H1 (cell line): ENCODE results near the gene RAB32. TPM values are rescaled to one million over a fixed set of nuclear protein-coding genes. Genes with fewer than 3 reads are reported as not detected.

Experiments
- CTCF ChIA-PET: fragments of 300-600 bp; sonication (Branson Sonifier 250); formaldehyde crosslinking; loops from one replicate; lab custom pipeline; 2021; ENCODE audit not compliant: partially characterized antibody; lab: Charles Lee
- POLR2A ChIA-PET: fragments of 300-600 bp; sonication (Branson Sonifier 250); formaldehyde crosslinking; loops from one replicate; lab custom pipeline; 2021; ENCODE audit warnings: inconsistent platforms; ENCODE audit not compliant: partially characterized antibody; lab: Charles Lee
- DNase-seq, 2 experiments: peaks; one replicate each; pipeline versions ENCODE4 v3.0.0 to v3.0.0-alpha.2; 2010 to 2022; ENCODE audit warnings: low spot score in 2 of 2, low read depth in 1 of 2, mixed read lengths in 1 of 2
- FAIRE-seq: peaks from 2 replicates; lab custom pipeline; 2011; peaks lifted over from hg19 to GRCh38; lab: Jason Lieb, UNC
- H2AFZ ChIP-seq: 2 replicates; pipeline ENCODE4 v1.8.1; 2012; ENCODE audit warnings: low read length, inconsistent platforms
- H2AK5ac ChIP-seq: 2 replicates; pipeline ENCODE4 v1.6.1; 2013; ENCODE audit warnings: low read depth, low read length
- H2BK120ac ChIP-seq: replicated peaks from 2 replicates; pipeline ENCODE3; 2013; ENCODE audit warnings: low read depth, low read length, inconsistent platforms
- H2BK12ac ChIP-seq: 2 replicates; pipeline ENCODE4 v1.6.1; 2013; ENCODE audit warnings: low read depth, low read length
- H2BK15ac ChIP-seq: 2 replicates; pipeline ENCODE4 v1.6.1; 2013; ENCODE audit warnings: low read length
- H2BK20ac ChIP-seq: 2 replicates; pipeline ENCODE4 v1.6.1; 2013; ENCODE audit warnings: low read length
- H2BK5ac ChIP-seq: 2 replicates; pipeline ENCODE4 v1.6.1; 2013; ENCODE audit warnings: low read depth, low read length
- H3K14ac ChIP-seq: 2 replicates; pipeline ENCODE4 v1.6.1; 2013; ENCODE audit warnings: inconsistent platforms; ENCODE audit not compliant: insufficient read length
- H3K18ac ChIP-seq: 2 replicates; pipeline ENCODE4 v1.6.1; 2013; ENCODE audit warnings: low read length; ENCODE audit errors: extremely low read depth
- H3K23ac ChIP-seq: 2 replicates; pipeline ENCODE4 v1.6.1; 2013; ENCODE audit warnings: inconsistent platforms; ENCODE audit not compliant: insufficient read length
- H3K23me2 ChIP-seq: 2 replicates; pipeline ENCODE4 v1.6.1; 2013; ENCODE audit warnings: low read depth, low read length
- H3K27ac ChIP-seq: 2 replicates; pipeline ENCODE4 v1.6.1; 2011; ENCODE audit warnings: low read depth, low read length, inconsistent platforms
- H3K27me3 ChIP-seq, 4 experiments: replicated peaks in 1 of 4; 1 replicate in 1 of 4; 2 replicates in 3 of 4; pipeline versions ENCODE4 v1.6.1 to v1.8.1; 2011 to 2013; ENCODE audit warnings: low read length in 3 of 4, mild to moderate bottlenecking in 3 of 4, inconsistent platforms in 2 of 4, mixed read lengths in 2 of 4, moderate library complexity in 1 of 4; ENCODE audit not compliant: control insufficient read depth in 3 of 4, insufficient read depth in 3 of 4; ENCODE audit errors: extremely low read depth in 1 of 4
- H3K36me3 ChIP-seq, 4 experiments: 2 replicates each; pipeline versions ENCODE4 v1.6.1 to v1.8.1; 2011 to 2013; ENCODE audit warnings: mild to moderate bottlenecking in 4 of 4, low read length in 3 of 4, moderate library complexity in 2 of 4, control low read depth in 1 of 4, inconsistent platforms in 1 of 4; ENCODE audit not compliant: insufficient read depth in 4 of 4, control insufficient read depth in 2 of 4
- H3K4ac ChIP-seq: replicated peaks from 2 replicates; pipeline ENCODE3; 2013; ENCODE audit warnings: low read length, low read depth, mixed read lengths, inconsistent platforms; ENCODE audit not compliant: insufficient read length
- H3K4me1 ChIP-seq, 4 experiments: replicated peaks in 1 of 4; 1 replicate in 1 of 4; 2 replicates in 3 of 4; pipeline versions ENCODE4 v1.6.1 to v1.8.1; 2011 to 2013; ENCODE audit warnings: low read length in 3 of 4, inconsistent platforms in 2 of 4, mixed read lengths in 1 of 4; ENCODE audit not compliant: insufficient read depth in 4 of 4, control insufficient read depth in 3 of 4
- H3K4me2 ChIP-seq, 2 experiments: 2 replicates each; pipeline versions ENCODE4 v1.6.1 to v1.8.1; 2011 to 2013; ENCODE audit warnings: low read depth in 2 of 2, low read length in 2 of 2, control low read depth in 1 of 2, inconsistent platforms in 1 of 2, mild to moderate bottlenecking in 1 of 2; ENCODE audit not compliant: insufficient read depth in 1 of 2
- H3K4me3 ChIP-seq, 4 experiments: fragments of 200-600, 300-600 bp in 1 of 4; sonication (generic), shearing (Covaris generic), sonication (Bioruptor Twin) in 1 of 4; 2 replicates each; pipeline versions ENCODE4 v1.5.1 to v1.8.1; 2011 to 2016; ENCODE audit warnings: low read length in 4 of 4, low read depth in 3 of 4, control low read depth in 2 of 4, inconsistent platforms in 2 of 4, mild to moderate bottlenecking in 2 of 4, mixed read lengths in 1 of 4, moderate library complexity in 1 of 4; ENCODE audit not compliant: insufficient read depth in 2 of 4; ENCODE audit errors: extremely low read depth in 1 of 4
- H3K56ac ChIP-seq: replicated peaks from 2 replicates; pipeline ENCODE3; 2013; ENCODE audit warnings: low read depth, mild to moderate bottlenecking, mixed read lengths, low read length, inconsistent platforms; ENCODE audit not compliant: insufficient read length
- H3K79me1 ChIP-seq: 2 replicates; pipeline ENCODE4 v1.6.1; 2013; ENCODE audit warnings: low read depth, low read length, control low read depth
- H3K79me2 ChIP-seq, 2 experiments: 2 replicates each; pipeline versions ENCODE4 v1.6.1 to v1.8.1; 2012 to 2013; ENCODE audit warnings: low read length in 2 of 2, mild to moderate bottlenecking in 2 of 2, inconsistent platforms in 1 of 2; ENCODE audit not compliant: insufficient read depth in 2 of 2, control insufficient read depth in 1 of 2
- H3K9ac ChIP-seq, 4 experiments: replicated peaks in 1 of 4; 1 replicate in 1 of 4; 2 replicates in 3 of 4; pipeline versions ENCODE4 v1.6.1 to v1.8.1; 2011 to 2013; ENCODE audit warnings: low read depth in 3 of 4, low read length in 3 of 4, control low read depth in 2 of 4, mild to moderate bottlenecking in 2 of 4, moderate library complexity in 2 of 4, inconsistent platforms in 1 of 4; ENCODE audit errors: extremely low read depth in 1 of 4
- H3K9me3 ChIP-seq, 2 experiments: 2 replicates each; pipeline versions ENCODE4 v1.6.1 to v1.8.1; 2012 to 2013; ENCODE audit warnings: mild to moderate bottlenecking in 2 of 2, moderate library complexity in 2 of 2, control low read depth in 1 of 2, inconsistent platforms in 1 of 2, low read depth in 1 of 2, low read length in 1 of 2, mixed read lengths in 1 of 2; ENCODE audit not compliant: insufficient read depth in 2 of 2
- H4K20me1 ChIP-seq, 2 experiments: replicated peaks in 1 of 2; 2 replicates each; pipeline versions ENCODE3 to v1.8.1; 2011 to 2013; ENCODE audit warnings: inconsistent platforms in 2 of 2, low read length in 2 of 2, mild to moderate bottlenecking in 1 of 2; ENCODE audit not compliant: insufficient read depth in 2 of 2, control insufficient read depth in 1 of 2
- H4K5ac ChIP-seq: 2 replicates; pipeline ENCODE4 v1.6.1; 2013; ENCODE audit warnings: low read length, low read depth, mixed read lengths, inconsistent platforms; ENCODE audit not compliant: insufficient read length
- H4K8ac ChIP-seq: 2 replicates; pipeline ENCODE4 v1.8.0; 2013; ENCODE audit warnings: mild to moderate bottlenecking, moderate library complexity, low read length, inconsistent platforms; ENCODE audit not compliant: insufficient read depth; ENCODE audit errors: extremely low read depth
- H4K91ac ChIP-seq: replicated peaks from 2 replicates; pipeline ENCODE3; 2013; ENCODE audit warnings: low read length, mixed read lengths, inconsistent platforms; ENCODE audit not compliant: insufficient read length
- CEBPB ChIP-seq: IDR thresholded peaks from 2 replicates; pipeline ENCODE4 v1.6.1; 2012; ENCODE audit warnings: low read depth, low read length
- CREB1 ChIP-seq: IDR thresholded peaks from 2 replicates; pipeline ENCODE4 v1.6.1; 2012; ENCODE audit warnings: inconsistent platforms
- CTBP2 ChIP-seq: IDR thresholded peaks from 2 replicates; pipeline ENCODE4 v1.7.0; 2011; ENCODE audit warnings: borderline replicate concordance, mild to moderate bottlenecking, moderate library complexity, mixed read lengths, low read length; ENCODE audit not compliant: insufficient read depth, insufficient read length
- GABPA ChIP-seq: IDR thresholded peaks from 2 replicates; pipeline ENCODE4 v1.6.1; 2011; ENCODE audit warnings: mild to moderate bottlenecking, low read length, moderate library complexity, borderline replicate concordance; ENCODE audit not compliant: insufficient read depth
- GTF2F1 ChIP-seq: IDR thresholded peaks from 2 replicates; pipeline ENCODE4 v1.6.1; 2012; ENCODE audit warnings: low read depth, low read length, improper control_type of control experiment, borderline replicate concordance
- POLR2A ChIP-seq, 2 experiments: IDR thresholded peaks; 1 replicate in 1 of 2; 2 replicates in 1 of 2; pipeline ENCODE4 v1.6.1; 2011; ENCODE audit warnings: low read depth in 2 of 2, low read length in 2 of 2, mild to moderate bottlenecking in 2 of 2; ENCODE audit errors: control extremely low read depth in 1 of 2
- WGBS, 2 experiments: shearing (Covaris generic) in 1 of 2; methylation state at CpG; one replicate each; pipeline versions ENCODE4 v1.1.6 to v1.1.7; 2013 to 2015; ENCODE audit warnings: low lambda C conversion rate in 2 of 2, mixed read lengths in 2 of 2, inconsistent platforms in 1 of 2, low coverage in 1 of 2, missing lambda C conversion rate in 1 of 2; ENCODE audit not compliant: insufficient replicate concordance in 2 of 2, insufficient coverage in 1 of 2, insufficient read length in 1 of 2; ENCODE audit errors: extremely low coverage in 1 of 2, missing lambda C conversion rate in 1 of 2; 5-methylcytosine and 5-hydroxymethylcytosine counted together
- polyA plus RNA-seq, 7 experiments: library from polyadenylated mRNA; depleted of rRNA in 3 of 7; stranded (reverse) in 5 of 7; unstranded in 2 of 7; fragments of >200 nt in 5 of 7; fragments of 200-250 nt in 2 of 7; gene quantifications; 1 replicate in 5 of 7; 2 replicates in 1 of 7; 4 replicates in 1 of 7; pipeline versions ENCODE4 v1.2.1 to v1.2.3, GENCODE V29; 2011 to 2013; ENCODE audit warnings: missing spikeins in 2 of 7, mixed read lengths in 2 of 7
- total RNA-seq: library from RNA; stranded (reverse); fragmentation: NEBNext Ultra II Directional; extraction: Animal tissue kit (Norgen Biotek cat#: 25700); gene quantifications from 2 replicates; pipeline ENCODE4 v1.2.1, GENCODE V29; 2021

Gene RAB32
- total and polyA plus RNA-seq, 2 of the 8 experiments (the other 6 are each of a cell fraction or from before 2014, with no cell fraction given), result 3.9 to 6.3 TPM

GRCh38 chr6:146546443-146547043 lies 2.9 kb downstream of the RAB32 start:
- peaks cover 0 to 5% of the 10 kb centered on the region in 2 experiments; a peak in 1 of 4 replicates for H3K79me2 ChIP-seq

More at GRCh38 chr6:146546443-146547043, 2.9 kb downstream of the RAB32 start:
- Histone ChIP-seq H3K18ac (no peak overlapping the region), H4K91ac (no peak overlapping the region), H3K36me3 (no peaks in the 10 kb centered on the region; a peak in 1 of 8 replicates), H2AFZ (no peak overlapping the region), H2BK120ac (no peak overlapping the region), H2BK12ac (no peak overlapping the region), H3K23ac (no peak overlapping the region), H4K8ac (no peak overlapping the region), H2BK15ac (no peak overlapping the region), H3K4me2 (no peak overlapping the region), H4K5ac (no peak overlapping the region), H3K4me3 (no peak overlapping the region), H2AK5ac (no peak overlapping the region), H3K27me3 (no peaks in the 10 kb centered on the region; a peak in 3 of 7 replicates), H2BK5ac (no peak overlapping the region), H2BK20ac (no peak overlapping the region), H4K20me1 (no peaks in the 10 kb centered on the region), H3K14ac (no peak overlapping the region), H3K23me2 (peaks cover 4% of the 10 kb centered on the region; the same call in 1 of the 2 replicates), H3K56ac (no peak overlapping the region), H3K4ac (no peak overlapping the region), H3K79me1 (no peaks in the 10 kb centered on the region), H3K9ac (no peak overlapping the region), H3K4me1 (peaks cover 0 to 2% (median under 1%) of the 10 kb centered on the region in 4 experiments; a peak in 2 of 7 replicates), H3K9me3 (no peaks in the 10 kb centered on the region), H3K27ac (no peak overlapping the region)
- FAIRE-seq, result no peak
- no peak for TF ChIP-seq GTF2F1
- no peak for TF ChIP-seq CREB1
- peak; percentile 44; the same call in 1 of the 2 replicates for TF ChIP-seq CEBPB
- no peak for TF ChIP-seq POLR2A (IDR thresholded peaks at IDR 0.05; ENCODE audit: control extremely low read depth in 1 of 2, low read depth in 2 of 2, low read length in 2 of 2)
- TF ChIP-seq CTBP2, result no peak
- TF ChIP-seq GABPA, result no peak
- DNase-seq, result no peak
- WGBS, 2 experiments, result 75% methylated on average over 3 of the region's 3 CpGs; no CpG with 5 or more reads in 1 of the 2 experiments
- ChIA-PET POLR2A (interaction anchor here (0.7 kb wide), 1 partner anchor 1097 kb away, joined by 3 read pairs; no protein-coding TSS in a partner anchor), CTCF (interaction anchor here (0.7 to 1.3 kb wide), 2 partner anchors 154 to 1336 kb away, joined by 3 read pairs; no protein-coding TSS in a partner anchor)
